Activated CD4-positive, alpha-beta T cell treated with anti-CD3 and anti-CD28 coated beads, Interleukin-2, amount 50 U/mL, for 24 hours (primary cell): ENCODE data around the gene DNAJB14.

Experiments used
- DNase-seq, 2 donors: peaks; one replicate each; pipeline ENCODE4 v3.0.0-alpha.2; 2020; ENCODE audit warnings: low read depth in 1 of 2, low spot score in 1 of 2

DNAJB14 gene

DNA sequence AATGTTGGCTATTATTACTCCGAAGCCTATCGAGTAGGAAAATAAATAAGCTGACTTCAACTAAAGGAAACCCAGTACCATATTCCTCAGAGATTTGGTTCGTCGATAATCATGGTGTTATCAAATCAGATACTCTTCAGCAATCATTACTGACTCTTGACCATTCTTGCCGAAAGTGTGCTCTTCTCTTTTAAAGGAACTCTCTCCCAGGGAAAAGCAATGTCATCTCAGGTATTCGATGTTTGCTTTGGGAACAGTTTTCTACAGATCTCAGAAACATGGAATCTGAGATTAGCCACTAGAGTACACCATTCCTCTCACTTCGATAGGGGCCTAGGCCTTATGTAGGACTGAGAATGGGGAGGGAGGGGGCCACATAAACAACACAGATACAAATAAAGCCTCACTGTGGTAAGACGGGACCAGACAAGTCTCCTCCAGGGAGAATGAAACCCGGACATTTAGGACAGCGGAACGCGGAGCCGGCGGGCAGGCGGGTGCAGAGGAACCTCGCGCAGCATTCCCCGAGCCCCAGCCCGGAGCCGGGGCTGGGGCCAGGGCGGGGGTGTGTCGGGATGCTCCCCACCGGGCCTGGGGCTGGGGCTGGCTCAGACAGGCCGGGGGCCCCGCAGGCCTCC is 581 bp downstream of the DNAJB14 start:
- peak in 1 of 2 donors; percentile 4 for DNase-seq

DNA sequence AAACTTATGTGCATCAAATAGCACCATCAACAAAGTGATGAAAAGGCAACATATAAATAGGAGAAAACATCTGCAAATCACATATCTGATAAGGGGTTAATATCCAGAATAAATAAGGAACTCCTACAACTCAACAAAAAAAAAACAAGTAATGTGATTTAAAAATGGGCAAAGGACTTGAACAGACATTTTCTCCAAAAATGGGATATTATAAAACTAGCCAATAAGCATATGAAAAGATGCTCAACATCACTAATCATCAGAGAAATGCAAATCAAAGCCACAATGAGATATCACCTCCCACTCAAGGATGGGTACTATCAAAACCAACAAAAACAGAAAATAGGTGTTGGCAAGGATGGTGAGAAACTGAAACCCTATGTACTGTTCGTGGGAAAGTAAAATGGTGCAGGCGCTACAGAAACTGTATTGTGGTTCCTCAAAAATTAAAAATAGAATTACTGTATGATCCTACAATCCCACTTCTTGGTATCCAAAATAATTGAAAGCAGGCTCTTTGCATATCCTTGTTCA is 2.4 kb downstream of the DNAJB14 start:
- DNase-seq = peak in 1 of 2 donors; percentile 8

DNA sequence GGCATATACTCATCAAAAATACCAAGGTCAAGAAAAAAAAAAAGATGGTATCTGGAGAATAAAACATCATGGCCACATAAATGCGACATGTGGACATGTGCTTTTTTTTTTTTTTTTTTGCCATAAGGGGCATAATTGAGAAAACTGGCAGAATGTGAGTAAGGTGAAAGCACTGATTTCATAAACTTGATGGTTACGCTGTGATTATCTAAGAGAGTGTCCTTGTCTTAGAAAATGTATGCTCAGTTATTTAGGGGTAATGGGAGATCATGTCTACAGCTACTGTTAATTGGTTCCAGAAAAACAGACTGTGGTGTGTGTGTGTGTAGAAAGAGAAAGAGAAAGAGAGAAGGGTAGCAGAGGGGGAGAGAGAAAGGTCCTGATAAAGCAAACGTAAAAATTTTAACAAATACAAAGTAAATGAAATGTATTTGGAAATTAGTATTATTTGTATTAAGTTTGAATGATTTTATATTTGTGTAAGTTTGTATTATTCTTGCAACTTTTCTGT is 8.1 kb downstream of the DNAJB14 start:
- no peak for DNase-seq

DNA sequence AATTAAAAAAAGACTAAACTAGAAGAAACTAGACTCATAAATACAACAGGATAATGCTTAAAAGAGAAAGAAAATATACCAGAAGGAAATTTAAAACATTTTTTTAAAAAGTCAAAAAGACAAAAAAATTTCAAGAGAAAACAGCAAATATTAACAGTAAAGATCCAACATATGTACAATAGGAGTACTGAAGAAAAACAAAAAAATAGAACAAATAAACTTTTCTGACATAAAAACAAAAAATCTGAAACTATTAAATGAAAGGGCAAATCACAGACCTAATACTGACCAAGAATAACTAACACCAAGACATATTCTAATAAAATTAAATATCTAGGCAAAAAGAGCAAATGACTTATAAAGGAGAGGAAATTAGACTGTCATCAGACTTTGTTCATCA is 11.5 kb downstream of the DNAJB14 start:
- no peak for DNase-seq

DNA sequence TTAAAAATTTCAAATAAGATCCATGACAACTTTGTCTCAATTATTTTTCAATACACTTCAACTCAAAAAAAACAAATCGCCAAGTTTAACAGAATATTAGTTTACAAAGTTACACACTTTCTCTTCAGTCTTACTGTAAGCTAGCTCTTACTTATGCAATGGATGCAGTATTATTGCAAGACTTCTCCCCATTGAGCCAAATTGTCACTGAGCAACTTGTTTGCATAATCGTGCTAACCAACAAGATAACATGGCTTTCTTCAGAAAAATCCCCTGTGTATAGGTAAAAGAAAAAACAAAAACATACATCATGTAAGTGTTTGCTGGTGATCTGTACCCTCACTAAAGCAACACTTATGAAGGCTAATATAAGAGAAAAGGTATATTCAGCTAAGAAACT is 18.9 kb downstream of the DNAJB14 start:
- DNase-seq = no peak

DNA sequence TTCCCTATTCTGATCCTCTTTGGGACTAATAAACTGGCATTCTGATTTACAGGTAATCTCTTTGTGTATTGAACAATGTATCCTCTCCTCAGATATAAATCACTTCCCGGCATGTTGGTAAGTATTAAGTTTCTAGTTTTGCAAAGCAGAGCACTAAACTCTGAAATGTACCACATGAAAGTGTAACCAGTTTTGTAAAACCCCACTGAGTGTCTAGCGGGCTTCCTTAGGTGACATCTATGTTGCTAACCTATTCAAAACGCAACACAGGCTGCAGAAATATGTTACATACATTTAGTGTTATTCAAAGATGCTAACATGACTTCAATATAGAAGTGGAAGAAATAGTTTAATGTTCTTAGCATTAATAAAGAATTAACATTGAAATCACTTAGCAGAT is 25.2 kb downstream of the DNAJB14 start:
- no peak for DNase-seq

DNA sequence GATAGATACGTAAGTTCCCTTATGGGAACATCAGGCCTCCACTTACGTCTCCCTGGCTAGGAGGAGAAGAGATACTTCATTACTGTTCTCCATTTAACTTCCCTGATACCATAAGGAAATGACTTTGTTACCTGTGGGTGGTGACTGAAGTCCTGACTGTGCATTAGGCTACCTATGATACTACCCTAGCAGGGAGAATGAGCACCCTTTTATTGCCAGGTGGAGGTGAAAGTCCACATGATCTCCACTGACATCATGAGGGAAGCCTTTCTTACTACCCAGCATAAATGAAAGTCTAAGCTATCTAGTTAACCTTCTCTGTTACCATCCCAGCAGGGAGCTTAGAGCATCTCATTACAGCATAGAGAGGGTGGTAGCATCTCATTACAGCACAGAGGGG is 27.8 kb downstream of the DNAJB14 start:
- DNase-seq = no peak

DNA sequence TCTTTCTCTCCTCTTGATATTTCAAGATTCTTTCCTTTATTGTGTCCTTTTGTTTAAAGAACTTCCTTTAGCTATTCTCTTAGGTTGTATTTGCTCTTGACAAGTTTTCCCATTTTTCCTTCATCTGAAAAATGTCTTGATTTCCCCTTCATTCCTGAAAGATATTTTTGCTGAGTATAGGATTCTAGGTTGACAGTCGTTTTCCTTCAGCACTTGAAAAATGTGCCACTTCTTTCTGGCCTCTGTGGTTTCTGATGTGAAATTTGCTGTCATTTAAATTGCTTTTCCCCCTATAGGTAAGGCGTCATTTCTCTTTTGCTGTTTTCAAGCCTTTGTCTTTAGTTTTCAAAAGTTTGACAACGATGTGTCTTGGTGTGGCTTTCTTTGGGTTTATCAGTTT is 28.8 kb downstream of the DNAJB14 start:
- DNase-seq = no peak

DNA sequence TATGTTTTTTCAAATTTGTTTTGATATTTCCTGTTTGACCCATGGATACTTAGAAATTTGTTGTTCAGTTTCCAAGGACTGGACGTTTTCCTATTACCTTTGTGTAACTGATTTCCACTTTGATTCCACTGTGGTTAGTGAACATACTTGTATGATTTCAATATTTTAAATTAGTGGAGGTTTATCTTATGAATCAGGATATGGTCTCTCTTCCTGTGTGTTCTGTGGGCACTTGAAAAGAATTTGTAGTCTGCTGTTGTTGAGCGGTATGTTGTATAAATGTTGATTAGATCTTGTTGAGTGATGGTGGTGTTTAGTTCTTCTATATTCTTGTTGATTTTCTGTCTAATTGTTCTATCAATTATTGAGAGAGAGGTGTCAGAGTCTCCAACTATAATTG is 31.0 kb downstream of the DNAJB14 start:
- DNase-seq = no peak

DNA sequence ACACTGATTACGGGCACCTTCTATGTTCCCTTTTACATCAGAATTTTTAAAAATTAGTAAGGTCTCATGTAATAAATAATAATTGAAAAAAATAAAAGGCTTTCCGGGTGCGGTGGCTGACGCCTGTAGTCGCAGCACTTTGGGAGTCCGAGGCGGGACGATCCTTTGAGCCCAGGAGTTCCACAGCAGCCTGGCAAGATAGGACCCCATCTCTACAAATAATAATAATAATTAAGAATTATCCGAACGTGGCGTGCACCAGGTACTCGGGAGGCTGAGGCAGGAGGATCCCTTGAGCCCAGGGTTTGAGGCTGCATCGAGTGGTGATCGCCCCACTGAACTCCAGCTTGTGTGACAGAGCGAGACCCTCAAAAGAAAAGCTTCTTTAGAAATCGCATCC is 51.4 kb downstream of the DNAJB14 start:
- no peak for DNase-seq

DNA sequence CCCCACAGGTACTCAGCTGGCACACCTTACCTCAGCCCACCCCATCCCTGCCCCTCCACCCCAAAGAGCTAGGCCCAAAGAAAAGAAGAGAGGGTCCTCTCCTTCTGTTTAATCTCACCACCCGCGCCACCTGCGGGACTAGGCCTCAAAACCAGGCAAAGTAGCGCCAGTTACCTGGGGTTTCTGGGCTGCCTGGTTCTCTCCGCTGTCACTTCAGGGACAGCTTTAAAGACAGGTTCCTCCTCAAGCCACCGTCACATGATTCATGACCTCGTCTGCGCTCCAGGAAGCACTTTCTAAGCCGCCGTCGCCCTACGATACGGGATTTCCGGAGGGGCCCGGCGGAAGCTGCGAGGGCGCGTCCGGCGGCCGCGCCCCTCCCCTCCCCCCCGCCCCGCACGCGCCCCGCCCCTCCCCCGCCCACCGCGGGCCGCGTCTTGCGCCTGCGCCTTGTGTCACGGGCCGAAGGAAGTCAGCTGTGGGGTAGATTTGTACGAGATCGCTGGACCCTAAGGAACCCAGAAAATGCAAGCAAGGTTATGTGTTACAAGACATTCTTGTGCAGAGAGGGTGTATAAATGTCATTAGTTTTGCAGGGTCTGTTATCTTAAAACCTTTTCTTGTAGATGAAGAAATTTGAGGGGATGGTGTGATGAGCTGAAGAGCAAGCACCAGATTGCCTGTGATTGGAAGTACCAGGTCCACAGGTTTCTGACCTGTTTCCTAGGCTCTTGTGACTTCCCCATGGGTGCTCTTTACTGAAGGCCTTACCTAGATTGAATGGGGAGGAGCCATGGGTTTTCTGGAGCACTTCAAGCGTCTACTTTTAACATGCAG is 52.0 kb downstream of the DNAJB14 start, which contains the start of gene LAMTOR3:
TSS of gene LAMTOR3 (minus strand) at position 267 of the 837 bp plus-strand sequence. CDS start 464 bp downstream, outside the sequence.
- DNase-seq = peak; percentile 76 to 87

DNA sequence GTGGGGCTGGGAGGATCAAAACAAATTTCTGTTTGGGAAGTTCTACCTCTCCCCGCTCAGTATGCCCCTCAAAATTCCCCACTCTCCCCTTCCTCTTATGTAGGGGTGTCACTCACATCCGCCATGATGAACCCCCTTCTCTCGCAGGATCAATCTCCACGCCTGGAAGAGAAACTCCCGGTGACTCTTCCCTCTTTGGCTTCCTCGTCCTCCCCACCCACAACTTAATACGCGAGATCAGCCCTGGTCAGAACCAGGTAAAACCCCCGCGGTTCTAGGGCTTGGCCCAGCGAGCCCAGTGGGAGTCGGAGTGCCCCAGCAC is 52.6 kb downstream of the DNAJB14 start:
- no peak for DNase-seq

DNA sequence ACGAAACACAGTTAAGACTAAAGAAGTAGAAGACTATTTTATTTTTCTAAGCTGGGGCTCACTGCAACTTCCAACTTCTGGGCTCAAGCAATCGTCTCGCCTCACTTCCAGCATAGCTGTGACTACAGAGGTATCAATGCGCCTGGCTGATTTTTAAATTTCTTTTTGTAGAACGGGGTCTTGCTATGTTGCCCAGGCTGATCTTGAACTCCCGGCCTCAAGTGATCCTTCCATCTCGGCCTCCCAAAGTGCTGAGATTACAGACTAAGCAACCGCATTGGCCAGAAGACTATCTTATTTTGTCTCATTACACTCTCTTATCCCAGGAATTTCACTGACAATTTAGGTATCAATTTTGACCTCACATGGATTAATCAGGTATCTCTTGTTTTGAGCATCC is 53.4 kb downstream of the DNAJB14 start:
- no peak for DNase-seq

DNA sequence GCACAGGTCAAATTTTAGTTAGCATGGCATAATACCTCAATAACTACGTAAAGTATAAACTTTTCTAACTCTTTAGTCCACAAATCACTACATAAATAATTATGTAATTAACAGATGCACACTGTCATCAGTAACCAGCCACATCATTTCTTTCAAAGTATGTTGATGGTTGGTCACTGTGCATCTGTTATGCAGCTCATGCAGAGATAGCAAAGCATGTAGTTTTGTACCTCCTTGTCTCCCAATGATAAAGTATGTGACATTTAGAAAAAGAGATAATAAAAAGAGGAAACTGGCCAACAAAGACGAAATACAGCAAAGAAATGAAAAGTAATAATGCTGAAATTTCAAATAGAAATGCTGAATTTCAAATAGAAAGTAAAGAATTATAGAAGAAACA is 55.1 kb downstream of the DNAJB14 start:
- no peak for DNase-seq

DNA sequence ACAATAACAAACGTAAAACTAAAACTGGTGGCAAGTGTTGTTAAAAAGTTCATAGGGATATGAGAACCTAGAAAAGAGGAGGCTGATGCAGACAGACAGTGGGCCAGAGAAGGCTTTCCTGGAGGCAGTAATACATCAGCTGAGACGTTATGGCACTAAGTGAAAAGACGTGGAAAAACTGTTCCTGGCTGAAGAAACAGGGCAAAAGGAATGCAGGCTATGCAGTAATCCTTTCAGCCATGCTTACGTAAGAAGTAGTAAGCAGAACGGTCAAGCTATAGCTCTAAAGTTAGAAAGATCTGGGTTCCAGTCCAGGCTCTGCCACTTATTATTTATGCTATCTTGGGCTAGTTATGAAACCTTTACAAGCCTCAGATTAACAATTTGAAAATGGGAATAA is 58.6 kb downstream of the DNAJB14 start:
- no peak for DNase-seq

DNA sequence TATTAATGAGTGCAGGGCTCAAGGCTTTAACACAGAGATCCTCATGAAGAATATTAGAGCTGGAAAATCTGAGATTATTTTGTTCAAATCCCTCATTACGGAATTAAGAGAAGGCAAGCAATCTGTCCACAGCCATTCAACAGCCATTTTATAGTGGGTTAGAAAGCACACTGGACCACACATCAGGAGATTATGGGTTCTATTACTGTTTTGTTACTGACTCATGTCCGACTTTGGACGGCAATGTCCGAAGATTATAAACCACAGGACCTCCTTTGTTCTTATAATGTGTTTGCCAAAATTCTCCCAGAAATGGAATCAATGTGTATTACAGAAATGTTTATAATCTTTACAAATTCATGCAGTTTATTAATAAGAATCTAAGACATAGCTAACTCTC is 60.3 kb downstream of the DNAJB14 start:
- no peak for DNase-seq

DNA sequence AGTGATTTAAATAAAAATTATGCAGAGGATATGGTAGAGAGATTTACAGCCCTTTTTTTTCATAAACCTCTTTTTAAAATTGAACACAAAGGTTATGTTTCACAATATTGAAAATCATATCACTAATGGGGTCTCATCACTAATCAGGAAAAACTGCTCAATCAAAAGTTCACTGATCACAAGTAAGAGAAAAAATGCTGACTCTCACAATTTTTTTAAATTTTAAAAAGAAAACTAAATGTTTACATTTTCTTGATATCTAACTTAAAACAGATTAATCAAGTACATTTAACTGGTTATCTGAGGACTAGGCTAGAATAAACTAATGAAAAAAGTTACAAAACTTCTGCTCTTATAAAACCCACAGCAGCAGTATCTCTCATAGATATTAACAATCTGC is 60.7 kb downstream of the DNAJB14 start:
- no peak for DNase-seq

DNA sequence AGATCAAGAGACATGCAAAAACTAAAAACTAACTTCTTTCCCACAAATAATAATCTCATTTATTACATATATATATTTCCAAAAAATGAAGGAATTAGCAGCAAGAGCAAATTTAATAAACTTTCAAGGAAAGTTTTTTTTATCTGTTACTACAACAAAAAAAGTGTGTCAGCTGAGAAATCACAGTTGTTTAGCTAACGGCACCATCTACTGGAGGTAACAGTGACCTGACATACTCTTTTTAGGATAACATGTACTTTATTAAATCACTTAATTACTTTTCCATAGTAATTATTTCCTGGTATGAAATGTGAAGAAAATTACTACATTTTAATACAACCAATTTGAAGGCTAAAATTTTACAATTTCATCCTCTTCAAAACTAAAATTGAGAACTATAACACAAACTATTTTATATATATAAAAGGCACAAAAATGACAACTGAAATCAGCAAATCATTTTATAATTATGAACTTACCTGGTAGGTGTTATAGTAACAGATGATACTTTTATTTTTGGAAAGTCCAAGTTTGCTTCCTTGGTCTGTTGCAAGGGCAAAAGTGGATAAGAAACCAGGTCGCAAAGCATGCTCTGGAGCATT is 61.3 kb downstream of the DNAJB14 start:
- peak in 1 of 2 donors; percentile 33 for DNase-seq

DNA sequence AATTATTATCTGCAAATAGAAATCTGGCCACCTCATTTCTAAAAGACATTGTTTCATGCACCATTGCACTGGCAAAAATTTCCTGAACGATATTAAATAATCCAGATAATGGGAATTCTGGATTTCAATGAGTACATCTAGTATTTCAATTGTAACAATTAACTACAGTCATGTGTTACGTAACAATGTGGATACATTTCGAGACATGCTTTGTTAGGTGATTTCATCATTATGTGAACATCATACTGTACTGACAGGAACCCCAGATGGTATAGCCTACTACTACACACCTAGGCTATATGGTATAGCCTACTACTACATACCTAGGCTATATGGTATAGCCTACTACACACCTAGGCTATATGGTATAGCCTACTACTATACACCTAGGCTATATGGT is 67.0 kb downstream of the DNAJB14 start:
- DNase-seq = no peak

DNA sequence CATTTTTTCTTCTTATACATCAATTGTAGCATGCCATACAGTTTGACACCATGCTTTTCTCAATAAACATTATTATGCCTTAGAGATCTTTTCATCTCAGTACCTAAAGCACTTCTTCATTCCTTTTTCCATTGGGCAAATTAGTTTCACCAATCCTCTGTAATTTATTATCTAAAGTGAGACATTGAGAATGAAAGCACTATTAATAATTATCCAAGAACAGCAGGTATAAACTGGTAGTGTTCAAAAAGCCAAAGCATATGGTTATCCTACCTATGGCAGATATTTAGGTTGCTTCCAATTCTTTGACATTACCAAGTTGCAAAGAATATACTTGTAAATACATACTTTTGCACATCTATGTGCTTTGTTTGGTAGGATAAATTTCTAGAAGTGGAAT is 67.8 kb downstream of the DNAJB14 start:
- no peak for DNase-seq

DNA sequence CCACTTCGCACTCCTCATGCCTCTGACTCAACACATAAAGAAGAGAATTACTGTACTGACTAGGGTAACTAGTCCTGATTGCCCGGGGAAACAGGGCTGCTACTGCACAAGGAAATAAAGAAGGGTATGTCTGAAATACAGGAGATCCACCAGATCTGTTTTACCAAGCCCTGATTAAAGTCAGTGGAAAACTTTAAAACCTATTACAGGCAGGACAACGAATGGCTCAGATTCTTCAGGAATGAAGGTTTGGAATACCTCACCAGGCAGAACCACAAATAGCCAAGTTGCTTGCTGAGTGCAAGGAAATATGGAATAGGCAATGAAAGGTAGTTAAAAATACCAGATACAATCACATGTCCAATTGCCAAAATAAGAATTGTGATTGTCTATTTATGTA is 69.5 kb downstream of the DNAJB14 start:
- no peak for DNase-seq

DNA sequence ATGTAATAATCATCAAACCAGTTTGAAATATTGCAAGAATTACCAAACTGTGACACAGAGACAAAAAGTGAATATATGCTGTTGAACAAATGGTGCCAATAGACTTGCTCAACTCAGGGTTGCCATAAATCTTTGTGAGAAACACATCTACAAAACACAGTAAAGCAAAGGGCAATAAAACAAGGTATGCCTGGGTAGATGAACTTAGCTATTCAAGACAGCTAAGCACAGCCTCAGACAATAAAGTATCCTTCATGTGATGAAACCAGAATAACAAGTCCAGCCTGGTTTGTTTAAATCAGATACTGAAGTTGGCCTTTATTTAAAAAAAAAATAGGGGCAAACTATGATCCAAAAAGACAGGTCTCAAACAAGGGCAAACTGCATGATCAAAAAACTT is 71.3 kb downstream of the DNAJB14 start:
- DNase-seq = no peak
